AG04450 (cell line): ENCODE measurements around the gene PNPLA1. TPM values are rescaled to one million over a fixed set of nuclear protein-coding genes. Genes with fewer than 3 reads are reported as not detected.

ENCODE experiments used
- CTCF ChIA-PET: fragments of 300-600, 350-600 bp; formaldehyde crosslinking; extraction: SDS; loops from one replicate; lab custom pipeline; 2022; ENCODE audit warnings: antibody characterized with exemption, inconsistent platforms; lab: Charles Lee
- POLR2A ChIA-PET: fragments of 350-600 bp; formaldehyde crosslinking; extraction: SDS; loops from one replicate; lab custom pipeline; 2021; ENCODE audit warnings: antibody characterized with exemption, inconsistent platforms; lab: Yijun Ruan, JAX
- DNase-seq: peaks from one replicate; pipeline ENCODE4 v3.0.0-alpha.2; 2011; ENCODE audit warnings: low read depth, low spot score
- H3K27ac ChIP-seq: one replicate; pipeline ENCODE4 v1.5.1; 2012; ENCODE audit warnings: low read depth, low read length, control low read depth
- H3K27me3 ChIP-seq: one replicate; pipeline ENCODE4 v1.6.0; 2012; ENCODE audit warnings: low read length; ENCODE audit not compliant: control insufficient read depth, insufficient read depth
- H3K4me3 ChIP-seq: 2 replicates; pipeline ENCODE4 v1.5.1; 2011; ENCODE audit warnings: mild to moderate bottlenecking, low read depth, low read length, control low read depth
- H3K9me3 ChIP-seq: 2 replicates; pipeline ENCODE4 v1.5.1; 2012; ENCODE audit warnings: low read length; ENCODE audit not compliant: control insufficient read depth, insufficient read depth
- CTCF ChIP-seq: IDR thresholded peaks from 2 replicates; pipeline ENCODE4 v1.5.1; 2011; ENCODE audit warnings: low read depth, low read length, control low read depth, inconsistent platforms
- polyA plus RNA-seq: library from polyadenylated mRNA; depleted of rRNA; stranded (reverse); fragments of >200 nt; gene quantifications from 2 replicates; pipeline ENCODE4 v1.2.3, GENCODE V29; 2011

PNPLA1 gene
- polyA plus RNA-seq, 1 experiment = not detected

- Histone ChIP-seq H3K9me3 (no peaks in the 10 kb centered on the region; the same call in 1 of the 2 replicates), H3K27ac (no peak overlapping the region), H3K4me3 (no peak overlapping the region), H3K27me3 (peaks cover 72% of the 10 kb centered on the region)
- no peak for DNase-seq
- POLR2A ChIA-PET = no interaction called here
- TF ChIP-seq CTCF = no peak
- CTCF ChIA-PET = interaction anchor here (1.4 to 2.1 kb wide), 2 partner anchors 28 to 31 kb away, joined by 4 to 7 read pairs; no protein-coding TSS in a partner anchor
Measured at GRCh38 chr6:36333171-36333895, 63.5 kb downstream of the PNPLA1 start.

DNA sequence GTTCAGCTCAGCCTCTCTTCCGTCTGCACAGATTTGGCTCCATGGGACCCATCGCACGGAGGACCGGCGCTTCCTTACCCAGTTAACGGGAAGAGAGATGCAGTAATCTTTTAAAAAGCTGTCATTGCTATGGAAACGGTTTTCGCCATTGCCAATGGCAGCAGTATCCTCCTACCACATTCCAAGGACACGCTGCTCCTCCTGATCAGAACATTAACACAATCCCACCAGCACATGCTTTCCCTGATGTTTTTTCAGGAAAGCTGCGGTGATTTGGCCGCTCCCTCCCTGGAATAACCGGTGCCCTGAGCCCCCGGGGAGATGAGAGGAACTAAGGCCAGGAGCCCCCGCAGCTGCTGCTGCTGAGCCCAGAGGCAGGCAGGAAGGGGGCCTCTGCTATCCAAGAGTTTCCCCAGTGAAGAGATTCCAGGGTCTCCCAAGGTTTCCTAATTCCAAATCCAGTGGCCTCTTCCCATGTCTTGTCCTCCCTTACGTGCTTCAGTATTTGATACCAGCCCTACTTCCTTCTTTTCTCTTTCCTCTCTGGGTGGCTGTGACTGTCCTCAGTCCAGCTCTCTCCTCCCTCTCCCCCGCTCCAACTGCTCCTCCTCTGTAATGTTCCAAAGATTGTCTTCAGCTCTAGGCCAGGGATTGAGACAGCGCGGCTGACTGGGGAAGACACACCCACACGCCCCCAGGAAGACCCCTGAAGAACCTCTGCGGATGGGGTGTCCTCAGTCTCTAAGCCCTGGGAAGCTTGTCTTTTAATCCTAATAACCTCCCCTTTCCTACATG is 64.3 kb downstream of the PNPLA1 start:
- TF ChIP-seq CTCF = no peak
- CTCF ChIA-PET = interaction anchor here (0.6 to 2.1 kb wide), 3 partner anchors 27 to 101 kb away, joined by 3 to 7 read pairs (median 4); no protein-coding TSS in a partner anchor
- no peak overlapping the region for H3K27ac ChIP-seq
- H3K9me3 ChIP-seq = no peaks in the 10 kb centered on the region; the same call in 1 of the 2 replicates
- DNase-seq = no peak
- peaks cover 70% of the 10 kb centered on the region for H3K27me3 ChIP-seq
- no peak overlapping the region for H3K4me3 ChIP-seq
- POLR2A ChIA-PET = no interaction called here

- Histone ChIP-seq H3K9me3 (no peaks in the 10 kb centered on the region; the same call in 1 of the 2 replicates), H3K27ac (no peak overlapping the region), H3K4me3 (no peak overlapping the region), H3K27me3 (peaks cover 73% of the 10 kb centered on the region)
- TF ChIP-seq CTCF = no peak
- DNase-seq = no peak
- CTCF ChIA-PET = interaction anchor here (2.1 kb wide), 1 partner anchor 26 kb away, joined by 7 read pairs; no protein-coding TSS in a partner anchor
- POLR2A ChIA-PET = no interaction called here
Measured at GRCh38 chr6:36334832-36335459, 65.1 kb downstream of the PNPLA1 start.

DNA sequence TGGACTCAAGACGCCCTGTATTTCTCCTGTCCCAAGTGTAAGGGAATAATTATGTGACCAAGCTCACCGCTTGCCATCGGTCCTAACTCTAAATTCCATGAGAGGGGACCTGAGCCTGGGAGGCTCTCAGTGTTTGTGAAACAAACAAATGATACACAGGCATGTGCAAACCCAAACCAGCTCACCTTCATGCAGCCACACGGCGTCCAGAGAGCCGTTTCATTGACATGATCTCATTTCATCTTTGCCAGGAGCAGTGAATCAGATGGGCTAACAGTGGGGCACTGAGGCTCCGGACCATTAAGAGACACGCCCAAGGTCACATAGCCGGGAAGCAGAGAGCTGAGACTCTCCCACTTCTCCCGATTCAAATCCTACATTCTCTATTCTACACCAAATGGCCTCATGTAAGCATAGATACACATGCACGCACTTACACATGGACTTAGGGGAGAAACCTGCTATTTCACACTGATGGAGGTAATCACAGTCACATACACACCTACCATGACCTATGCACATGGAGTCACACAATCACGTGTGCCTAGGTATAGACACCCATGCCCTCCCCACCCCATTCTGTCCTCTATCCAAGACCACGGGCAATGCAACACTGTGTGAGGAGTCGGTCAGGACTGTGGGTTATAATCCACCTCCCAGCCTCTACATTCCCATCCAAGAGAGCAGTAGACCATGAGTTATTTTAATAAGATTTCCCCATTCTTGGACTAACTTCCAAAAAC is 65.8 kb downstream of the PNPLA1 start:
- no peak for TF ChIP-seq CTCF
- no peak for DNase-seq
- H3K4me3 ChIP-seq = no peak overlapping the region
- H3K27ac ChIP-seq = no peak overlapping the region
- H3K27me3 ChIP-seq = peaks cover 73% of the 10 kb centered on the region
- H3K9me3 ChIP-seq = no peaks in the 10 kb centered on the region
- POLR2A ChIA-PET = no interaction called here
- CTCF ChIA-PET = interaction anchor here (2.1 kb wide), 1 partner anchor 25 kb away, joined by 7 read pairs; no protein-coding TSS in a partner anchor
